Smooth muscle cell of the brain vasculature (primary cell): ENCODE measurements around the gene SHE.
A peak's percentile ranks its signal among the peaks of the same experiment; 100 is the strongest.

ENCODE experiments used
- DNase-seq: peaks from one replicate; pipeline ENCODE4 v3.0.0-alpha.2; 2012; ENCODE audit warnings: low read depth, low spot score

The SHE gene

GRCh38 chr1:154479764-154480421 lies 22.3 kb downstream of the SHE start:
- DNase-seq: peak; percentile 75

GRCh38 chr1:154478639-154479038 lies 23.6 kb downstream of the SHE start:
- no peak for DNase-seq

DNA sequence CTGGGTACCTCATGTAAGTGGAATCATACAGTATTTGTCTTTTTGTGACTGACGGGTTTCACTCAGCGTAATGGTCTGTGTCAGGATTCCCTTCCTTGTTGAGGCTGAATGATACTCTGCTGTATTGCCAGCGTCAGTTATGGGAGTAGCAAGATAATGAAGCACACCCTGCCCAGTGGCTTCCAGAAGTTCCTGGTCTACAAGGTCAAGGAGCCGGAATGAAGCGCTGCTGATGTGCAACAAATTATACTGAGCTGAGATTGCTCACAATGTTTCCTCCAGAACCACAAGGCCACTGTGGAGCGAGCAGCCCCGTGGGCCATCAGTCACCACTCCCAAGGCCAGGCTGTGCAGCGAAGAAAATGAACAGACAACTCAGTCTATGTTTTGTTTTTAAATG lies 24.2 kb downstream of the SHE start:
- no peak for DNase-seq

GRCh38 chr1:154476791-154477190 lies 25.4 kb downstream of the SHE start:
- no peak for DNase-seq

DNA sequence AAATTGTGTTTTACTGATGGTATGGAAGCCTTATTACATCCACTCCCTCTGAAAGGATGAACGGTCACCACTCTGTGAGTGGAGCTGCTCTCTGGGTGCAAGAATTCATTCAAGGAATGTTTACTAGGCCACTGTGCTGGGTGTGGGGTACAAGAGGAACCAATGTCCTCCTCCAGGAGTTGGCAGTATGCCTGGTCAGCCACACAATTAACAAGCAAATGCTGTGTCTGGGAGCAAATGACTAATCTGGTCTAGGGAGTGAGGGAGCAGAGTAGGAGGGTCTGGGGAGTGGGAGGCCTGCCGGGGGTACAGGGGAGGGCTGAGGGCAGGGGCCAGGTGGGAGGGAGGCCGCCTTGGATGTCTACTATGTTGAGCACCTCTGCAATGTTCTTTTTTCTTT lies 27.4 kb downstream of the SHE start:
- DNase-seq: no peak

DNA sequence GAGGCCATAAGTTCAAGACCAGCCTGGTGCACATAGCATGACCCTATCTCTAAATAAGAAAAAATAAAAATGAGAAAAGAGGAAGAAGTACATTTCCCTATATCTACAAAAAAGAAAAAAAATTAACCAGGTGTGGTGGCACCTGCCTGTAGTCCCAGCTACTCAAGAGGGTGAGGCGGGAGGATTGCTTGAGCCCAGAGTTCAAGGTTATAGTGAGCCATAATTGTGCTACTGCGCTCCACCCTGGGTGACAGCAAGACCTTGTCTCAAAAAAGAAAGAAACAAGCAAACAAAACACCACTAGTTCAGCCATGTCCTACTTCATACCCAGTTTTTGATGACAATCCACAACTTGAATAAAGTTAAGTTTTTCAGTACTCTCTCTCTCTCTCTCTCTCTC lies 30.9 kb downstream of the SHE start:
- DNase-seq: no peak

DNA sequence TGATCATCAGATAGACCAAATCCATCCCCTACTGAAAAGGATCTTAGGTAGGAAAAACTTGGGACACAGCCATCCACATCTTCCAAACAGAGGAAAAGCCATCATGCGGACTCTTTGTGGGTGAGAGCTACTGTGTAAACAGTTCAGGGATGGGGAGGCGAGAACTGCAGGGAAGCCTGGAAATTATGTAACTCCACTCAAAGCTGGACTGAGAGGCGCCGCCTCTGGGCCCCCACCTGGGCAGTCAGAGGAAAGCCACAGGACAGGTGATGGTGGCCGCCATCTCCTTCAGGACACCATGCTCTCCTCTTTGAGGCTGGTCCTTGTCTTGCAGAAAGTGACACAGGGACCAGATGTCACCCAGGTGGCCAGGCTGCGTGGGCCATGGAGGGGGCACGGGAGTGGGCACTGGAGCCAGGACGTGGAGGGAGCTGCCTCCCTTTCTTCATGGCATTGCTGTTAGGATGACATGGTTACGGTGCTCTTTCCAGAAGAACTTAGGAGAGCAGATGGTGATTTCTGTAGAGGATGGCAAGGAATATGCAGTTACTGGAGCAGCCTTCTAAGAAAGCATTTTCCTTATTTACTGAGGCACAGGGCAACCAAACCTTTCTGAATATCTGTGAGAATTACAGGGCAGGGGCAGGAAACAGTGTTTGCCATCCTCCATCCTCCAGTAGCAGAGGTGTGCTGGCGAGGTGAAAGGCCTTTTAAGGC lies 32.2 kb downstream of the SHE start:
- DNase-seq: no peak

- DNase-seq: no peak
Measured at GRCh38 chr1:154468535-154469250, 33.5 kb downstream of the SHE start.

DNA sequence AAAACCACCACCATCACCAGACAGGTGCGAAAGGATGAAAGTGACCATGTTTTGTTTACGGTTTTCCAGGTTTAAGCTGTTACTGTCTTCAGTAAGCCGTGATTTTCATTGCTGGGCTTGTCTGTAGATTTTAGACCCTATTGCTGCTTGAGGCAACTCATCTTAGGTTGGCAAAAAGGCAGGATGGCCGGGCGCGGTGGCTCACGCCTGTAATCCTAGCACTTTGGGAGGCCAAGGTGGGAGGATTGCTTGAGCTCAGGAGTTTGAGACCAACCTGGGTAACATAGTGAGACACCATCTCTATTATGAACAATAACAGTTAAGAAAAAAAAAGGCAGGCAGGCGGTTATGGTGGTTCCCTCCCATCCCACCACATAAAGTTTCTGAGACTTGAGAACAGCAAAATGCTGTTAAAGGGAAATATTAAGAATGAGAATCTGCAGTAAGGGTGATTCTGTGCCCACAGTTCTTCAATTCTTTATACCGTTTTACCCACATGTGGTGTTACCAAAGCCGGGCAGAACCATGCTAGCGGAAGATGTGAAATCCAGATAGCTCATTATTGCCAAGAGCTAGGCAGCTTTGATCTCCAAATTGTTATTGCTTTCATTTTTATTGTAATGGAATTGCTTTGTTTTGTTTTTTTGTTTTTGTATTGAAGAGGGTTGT lies 34.6 kb downstream of the SHE start:
- DNase-seq: no peak

DNA sequence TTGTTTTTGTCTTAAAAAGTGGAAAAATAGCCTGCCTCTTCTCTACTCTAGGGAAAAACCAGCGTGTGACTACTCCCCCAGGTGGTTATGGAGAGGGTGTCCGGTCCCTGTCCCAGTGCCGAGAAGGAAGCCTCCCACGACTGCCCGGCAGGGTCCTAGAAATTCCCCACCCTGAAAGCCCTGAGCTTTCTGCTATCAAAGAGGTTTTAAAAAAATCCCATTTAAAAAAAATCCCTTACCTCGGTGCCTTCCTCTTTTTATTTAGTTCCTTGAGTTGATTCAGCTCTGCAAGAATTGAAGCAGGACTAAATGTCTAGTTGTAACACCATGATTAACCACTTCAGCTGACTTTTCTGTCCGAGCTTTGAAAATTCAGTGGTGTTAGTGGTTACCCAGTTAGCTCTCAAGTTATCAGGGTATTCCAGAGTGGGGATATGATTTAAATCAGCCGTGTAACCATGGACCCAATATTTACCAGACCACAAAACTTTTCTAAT lies 35.2 kb downstream of the SHE start:
- no peak for DNase-seq

DNA sequence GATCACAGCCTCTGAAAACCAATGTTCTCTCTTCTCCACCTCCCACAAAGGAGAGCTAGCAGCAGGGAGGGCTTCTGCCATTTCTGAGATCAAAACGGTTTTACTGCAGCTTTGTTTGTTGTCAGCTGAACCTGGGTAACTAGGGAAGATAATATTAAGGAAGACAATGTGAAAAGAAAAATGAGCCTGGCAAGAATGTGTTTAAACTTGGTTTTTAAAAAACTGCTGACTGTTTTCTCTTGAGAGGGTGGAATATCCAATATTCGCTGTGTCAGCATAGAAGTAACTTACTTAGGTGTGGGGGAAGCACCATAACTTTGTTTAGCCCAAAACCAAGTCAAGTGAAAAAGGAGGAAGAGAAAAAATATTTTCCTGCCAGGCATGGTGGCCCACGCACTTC lies 36.0 kb downstream of the SHE start:
- DNase-seq: no peak

- no peak for DNase-seq
Measured at GRCh38 chr1:154465621-154466195, 36.5 kb downstream of the SHE start.

DNA sequence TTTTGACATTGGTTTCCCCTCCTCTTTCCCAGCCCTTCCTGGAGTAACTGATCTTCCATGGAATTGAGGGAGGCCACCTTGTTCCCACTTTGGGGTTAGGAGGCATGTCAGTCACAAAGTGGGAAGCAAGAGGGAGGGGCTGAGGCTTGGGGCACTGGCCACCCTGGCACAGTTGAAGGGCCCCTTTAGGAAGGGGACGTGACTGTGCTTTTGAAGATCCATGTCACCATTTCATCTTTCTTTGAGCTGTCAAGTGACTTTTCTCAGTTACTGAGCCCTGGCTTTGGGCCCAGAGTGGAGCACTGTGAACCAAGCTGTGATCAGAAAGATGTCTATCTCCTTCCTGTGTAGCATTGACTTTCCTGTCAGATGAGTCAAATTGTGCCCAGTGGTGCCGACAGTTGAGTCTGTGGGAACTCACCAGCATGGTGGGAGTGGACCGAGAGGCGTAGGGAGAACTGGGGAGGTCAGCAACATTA lies 38.7 kb downstream of the SHE start:
- no peak for DNase-seq

- no peak for DNase-seq
Measured at GRCh38 chr1:154460695-154461260, 41.4 kb downstream of the SHE start.

- no peak for DNase-seq
Measured at GRCh38 chr1:154459080-154459479, 43.1 kb downstream of the SHE start.

GRCh38 chr1:154456631-154457030 lies 45.6 kb downstream of the SHE start:
- DNase-seq: no peak

DNA sequence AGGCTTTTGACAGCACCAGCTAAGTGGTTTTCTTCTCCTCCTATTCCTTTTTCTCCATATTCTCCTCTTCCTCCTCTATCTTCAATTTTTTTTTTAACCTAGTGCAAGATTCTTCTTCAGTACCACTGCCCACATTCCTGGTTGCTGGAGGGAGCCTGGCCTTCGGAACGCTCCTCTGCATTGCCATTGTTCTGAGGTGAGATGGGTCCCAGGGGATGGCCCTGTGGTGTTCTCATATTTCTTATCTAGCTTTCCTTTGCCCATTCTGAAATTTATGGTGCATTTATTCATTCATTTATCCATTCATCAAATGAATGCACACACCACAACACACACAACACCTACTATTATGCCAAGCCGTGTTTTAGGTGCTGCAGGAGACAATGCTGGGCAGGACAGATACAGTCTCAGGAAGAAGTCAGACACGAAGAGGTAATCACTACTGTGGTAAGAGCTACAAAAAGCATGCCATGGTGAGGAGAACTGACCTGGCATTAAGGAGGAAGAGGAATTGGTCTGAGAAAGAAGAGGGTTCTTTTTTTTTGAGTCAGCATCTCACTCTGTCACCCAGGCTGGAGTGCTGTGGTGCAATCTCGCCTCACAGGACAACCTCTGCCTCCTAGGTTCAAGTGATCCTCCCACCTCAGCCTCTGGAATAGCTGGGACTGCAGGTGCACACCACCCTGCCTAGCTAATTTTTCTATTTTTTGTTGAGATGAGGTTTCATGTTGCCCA lies 47.7 kb downstream of the SHE start:
- DNase-seq: no peak

- DNase-seq: no peak
Measured at GRCh38 chr1:154453574-154454352, 48.4 kb downstream of the SHE start.

GRCh38 chr1:154453161-154453560 lies 49.1 kb downstream of the SHE start:
- no peak for DNase-seq

DNA sequence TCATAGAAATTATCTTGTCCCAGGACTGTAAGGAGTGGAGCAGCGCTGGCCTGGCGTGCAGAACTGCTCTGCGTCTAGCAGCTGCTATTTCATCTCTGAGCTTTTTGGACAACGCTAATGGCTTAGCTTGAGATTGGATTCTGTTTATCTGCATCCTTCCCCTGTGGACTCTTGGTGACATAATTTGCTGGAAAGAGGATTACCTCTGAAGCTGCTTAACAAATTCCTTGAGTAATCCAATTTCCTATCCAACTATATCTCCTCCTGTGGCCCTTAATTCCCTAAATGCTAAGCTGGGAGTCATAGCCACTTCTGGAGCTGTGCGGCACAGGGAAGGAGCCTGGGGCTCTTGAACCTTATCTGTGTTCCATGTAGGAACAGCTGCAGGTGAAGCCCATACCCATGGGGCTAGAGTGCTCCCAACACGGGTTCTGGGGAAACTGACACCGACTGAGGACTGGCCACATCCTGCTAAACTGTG lies 53.8 kb downstream of the SHE start:
- no peak for DNase-seq
